ENCODE results near the gene TGFBR2. TPM values are rescaled to one million over a fixed set of nuclear protein-coding genes. Genes with fewer than 3 reads are reported as not detected.

The TGFBR2 gene
- total RNA-seq, 1 donor from 2014 or later, result 15.6 TPM

GRCh38 chr3:30677347-30677685 is 70.9 kb downstream of the TGFBR2 start:
- H3K4me1 Mint-ChIP-seq, result peaks cover 17% of the 10 kb centered on the region
- no peaks in the 10 kb centered on the region for H3K9me3 Mint-ChIP-seq
- H3K36me3 Mint-ChIP-seq, result peaks cover 37% of the 10 kb centered on the region
- DNase-seq (ENCODE audit: low spot score in 2 of 2, unreplicated experiment in 2 of 2), result no peak
- TF ChIP-seq CTCF (IDR thresholded peaks at IDR 0.05; ENCODE audit: unreplicated experiment), result no peak
- no peak overlapping the region for H3K4me3 Mint-ChIP-seq
- peak overlapping the region; percentile 57 for H3K27ac Mint-ChIP-seq
- H3K27me3 Mint-ChIP-seq (ENCODE audit: low read depth), result no peaks in the 10 kb centered on the region

GRCh38 chr3:30679045-30679444 is 72.6 kb downstream of the TGFBR2 start:
- Mint-ChIP-seq H3K36me3 (peaks cover 25% of the 10 kb centered on the region), H3K4me1 (peaks cover 20% of the 10 kb centered on the region), H3K4me3 (no peak overlapping the region), H3K27ac (no peak overlapping the region), H3K27me3 (ENCODE audit: low read depth) (no peaks in the 10 kb centered on the region), H3K9me3 (no peaks in the 10 kb centered on the region)
- no peak for TF ChIP-seq CTCF (IDR thresholded peaks at IDR 0.05; ENCODE audit: unreplicated experiment)
- no peak for DNase-seq (ENCODE audit: low spot score in 2 of 2, unreplicated experiment in 2 of 2)

- Mint-ChIP-seq H3K4me3 (no peak overlapping the region), H3K27ac (peak overlapping the region; percentile 66), H3K4me1 (peaks cover 22% of the 10 kb centered on the region), H3K9me3 (no peaks in the 10 kb centered on the region), H3K36me3 (peaks cover 13% of the 10 kb centered on the region), H3K27me3 (ENCODE audit: low read depth) (no peaks in the 10 kb centered on the region)
- DNase-seq (ENCODE audit: low spot score in 2 of 2, unreplicated experiment in 2 of 2), result no peak
- no peak for TF ChIP-seq CTCF (IDR thresholded peaks at IDR 0.05; ENCODE audit: unreplicated experiment)
Measured at GRCh38 chr3:30680789-30681648, 74.6 kb downstream of the TGFBR2 start.

GRCh38 chr3:30681649-30682211 is 75.3 kb downstream of the TGFBR2 start:
- H3K4me3 Mint-ChIP-seq, result no peak overlapping the region
- peaks cover 22% of the 10 kb centered on the region for H3K4me1 Mint-ChIP-seq
- H3K9me3 Mint-ChIP-seq, result no peaks in the 10 kb centered on the region
- H3K27ac Mint-ChIP-seq, result peak overlapping the region; percentile 66
- peaks cover 13% of the 10 kb centered on the region for H3K36me3 Mint-ChIP-seq
- no peak for TF ChIP-seq CTCF (IDR thresholded peaks at IDR 0.05; ENCODE audit: unreplicated experiment)
- H3K27me3 Mint-ChIP-seq (ENCODE audit: low read depth), result no peaks in the 10 kb centered on the region
- no peak for DNase-seq (ENCODE audit: low spot score in 2 of 2, unreplicated experiment in 2 of 2)

- no peak overlapping the region for H3K27ac Mint-ChIP-seq
- peaks cover 22% of the 10 kb centered on the region for H3K4me1 Mint-ChIP-seq
- no peaks in the 10 kb centered on the region for H3K9me3 Mint-ChIP-seq
- H3K27me3 Mint-ChIP-seq (ENCODE audit: low read depth), result no peaks in the 10 kb centered on the region
- H3K4me3 Mint-ChIP-seq, result no peak overlapping the region
- TF ChIP-seq CTCF (IDR thresholded peaks at IDR 0.05; ENCODE audit: unreplicated experiment), result no peak
- H3K36me3 Mint-ChIP-seq, result peaks cover 11% of the 10 kb centered on the region
- DNase-seq (ENCODE audit: low spot score in 2 of 2, unreplicated experiment in 2 of 2), result no peak
Measured at GRCh38 chr3:30682434-30683155, 76.2 kb downstream of the TGFBR2 start.

All from mesothelial cell of epicardium (in vitro differentiated cells).